Thoracic aorta (tissue), 2 donors: ENCODE data around the gene USH1G. TPM values are rescaled to one million over a fixed set of nuclear protein-coding genes. Genes with fewer than 3 reads are reported as not detected.

Source experiments
- ATAC-seq: fragments of 150-250 bp; one replicate; pipeline ENCODE4 v1.8.0; 2017; ENCODE audit warnings: low read depth; ENCODE audit not compliant: insufficient number of reproducible peaks, low FRiP score
- DNase-seq: peaks from one replicate; pipeline ENCODE4 v3.0.0-alpha.2; 2020; ENCODE audit warnings: low spot score
- H3K27ac ChIP-seq, 2 donors: fragments of 200-600 bp; sonication (generic); 1 replicate in 1 of 2; 2 replicates in 1 of 2; pipeline ENCODE4 v1.5.1; 2016; ENCODE audit warnings: mild to moderate bottlenecking in 2 of 2, moderate library complexity in 2 of 2
- H3K27me3 ChIP-seq: fragments of 200-600 bp; sonication (generic); replicated peaks from 2 replicates; pipeline ENCODE4 v1.6.0; 2016; ENCODE audit warnings: mild to moderate bottlenecking; ENCODE audit not compliant: insufficient read depth
- H3K36me3 ChIP-seq: fragments of 200-600 bp; sonication (generic); one replicate; pipeline ENCODE4 v1.5.1; 2016
- H3K4me1 ChIP-seq, 2 donors: fragments of 200-600 bp; sonication (generic); 1 replicate in 1 of 2; 2 replicates in 1 of 2; pipeline versions ENCODE4 v1.5.1 to v1.6.0; 2016; ENCODE audit warnings: low read depth in 2 of 2, mild to moderate bottlenecking in 1 of 2; ENCODE audit not compliant: control insufficient read depth in 1 of 2
- H3K4me3 ChIP-seq: fragments of 200-600 bp; sonication (generic); 2 replicates; pipeline ENCODE4 v1.5.1; 2016; ENCODE audit warnings: mild to moderate bottlenecking
- H3K9me3 ChIP-seq: fragments of 200-600 bp; sonication (generic); 2 replicates; pipeline ENCODE4 v1.5.1; 2016
- total RNA-seq, 2 donors: library from RNA; depleted of rRNA; stranded (reverse); fragments of >200 nt; gene quantifications; one replicate each; pipeline versions ENCODE4 v1.1.0 to v1.2.3, GENCODE V29; 2016
- TF ChIP-seq, protein P1 (sequence below): fragments of 200-600 bp; sonication (generic); IDR thresholded peaks from one replicate; pipeline ENCODE4 v1.5.1; 2019; ENCODE audit warnings: antibody characterized with exemption

The USH1G gene
- total RNA-seq: not detected

DNA sequence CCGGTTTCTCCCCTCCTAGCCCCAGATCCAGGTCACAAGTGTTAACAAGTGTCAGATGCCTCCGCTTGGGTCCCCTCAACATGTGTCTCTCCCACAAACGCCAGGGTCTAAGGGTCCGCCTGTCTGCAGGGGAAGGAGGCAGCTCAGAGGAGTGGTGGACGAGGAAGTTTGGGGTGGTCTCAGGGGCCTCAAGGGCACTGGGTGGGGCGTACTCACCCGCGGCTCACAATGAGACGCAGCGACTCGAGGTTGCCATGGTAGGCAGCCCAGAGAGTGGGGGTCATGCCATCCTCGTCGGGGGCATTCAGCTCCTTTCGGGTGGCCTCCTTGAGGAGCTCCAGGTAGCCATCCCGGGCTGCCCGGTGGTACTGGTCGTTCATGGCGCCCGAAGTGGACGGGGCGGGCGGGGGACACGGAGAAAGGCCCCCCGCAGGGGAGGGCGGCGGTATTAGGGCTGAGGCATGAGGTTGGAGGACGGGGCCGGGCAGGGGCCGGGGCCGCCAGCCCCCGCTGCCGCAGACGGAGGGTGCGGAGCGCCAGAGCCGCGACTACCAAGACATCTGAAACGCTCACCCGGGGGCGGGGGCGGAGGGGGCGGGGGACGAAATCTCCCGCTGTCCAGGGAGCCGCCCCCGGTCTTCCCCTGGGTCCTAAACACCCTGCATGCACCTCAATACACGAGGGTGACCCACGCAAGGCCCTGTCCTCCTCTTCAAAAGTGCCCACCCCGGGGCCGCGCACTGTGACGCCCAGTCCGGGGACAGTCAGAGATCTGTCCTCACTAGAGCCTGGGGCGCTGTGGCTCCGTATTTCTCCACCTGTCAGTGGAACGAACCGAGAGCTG lies at the start of gene USH1G:
Gene USH1G (minus strand): TSS at position 562 of the 844 bp plus-strand sequence. CDS start 182 bp downstream, at position 380.
- H3K27ac ChIP-seq: no peak within 1 kb of the TSS
- TF ChIP-seq, protein P1, sequence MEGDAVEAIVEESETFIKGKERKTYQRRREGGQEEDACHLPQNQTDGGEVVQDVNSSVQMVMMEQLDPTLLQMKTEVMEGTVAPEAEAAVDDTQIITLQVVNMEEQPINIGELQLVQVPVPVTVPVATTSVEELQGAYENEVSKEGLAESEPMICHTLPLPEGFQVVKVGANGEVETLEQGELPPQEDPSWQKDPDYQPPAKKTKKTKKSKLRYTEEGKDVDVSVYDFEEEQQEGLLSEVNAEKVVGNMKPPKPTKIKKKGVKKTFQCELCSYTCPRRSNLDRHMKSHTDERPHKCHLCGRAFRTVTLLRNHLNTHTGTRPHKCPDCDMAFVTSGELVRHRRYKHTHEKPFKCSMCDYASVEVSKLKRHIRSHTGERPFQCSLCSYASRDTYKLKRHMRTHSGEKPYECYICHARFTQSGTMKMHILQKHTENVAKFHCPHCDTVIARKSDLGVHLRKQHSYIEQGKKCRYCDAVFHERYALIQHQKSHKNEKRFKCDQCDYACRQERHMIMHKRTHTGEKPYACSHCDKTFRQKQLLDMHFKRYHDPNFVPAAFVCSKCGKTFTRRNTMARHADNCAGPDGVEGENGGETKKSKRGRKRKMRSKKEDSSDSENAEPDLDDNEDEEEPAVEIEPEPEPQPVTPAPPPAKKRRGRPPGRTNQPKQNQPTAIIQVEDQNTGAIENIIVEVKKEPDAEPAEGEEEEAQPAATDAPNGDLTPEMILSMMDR: no peak
- DNase-seq (no peak), ATAC-seq (no peak)
- H3K4me1 ChIP-seq: peaks cover 18 to 19% of the 10 kb centered on the region in 2 donors
- H3K9me3 ChIP-seq: no peaks in the 10 kb centered on the region
- H3K27me3 ChIP-seq: peaks cover 4% of the 10 kb centered on the region
- H3K36me3 ChIP-seq: no peaks in the 10 kb centered on the region
- H3K4me3 ChIP-seq: peak within 1 kb of the TSS; percentile 62

DNA sequence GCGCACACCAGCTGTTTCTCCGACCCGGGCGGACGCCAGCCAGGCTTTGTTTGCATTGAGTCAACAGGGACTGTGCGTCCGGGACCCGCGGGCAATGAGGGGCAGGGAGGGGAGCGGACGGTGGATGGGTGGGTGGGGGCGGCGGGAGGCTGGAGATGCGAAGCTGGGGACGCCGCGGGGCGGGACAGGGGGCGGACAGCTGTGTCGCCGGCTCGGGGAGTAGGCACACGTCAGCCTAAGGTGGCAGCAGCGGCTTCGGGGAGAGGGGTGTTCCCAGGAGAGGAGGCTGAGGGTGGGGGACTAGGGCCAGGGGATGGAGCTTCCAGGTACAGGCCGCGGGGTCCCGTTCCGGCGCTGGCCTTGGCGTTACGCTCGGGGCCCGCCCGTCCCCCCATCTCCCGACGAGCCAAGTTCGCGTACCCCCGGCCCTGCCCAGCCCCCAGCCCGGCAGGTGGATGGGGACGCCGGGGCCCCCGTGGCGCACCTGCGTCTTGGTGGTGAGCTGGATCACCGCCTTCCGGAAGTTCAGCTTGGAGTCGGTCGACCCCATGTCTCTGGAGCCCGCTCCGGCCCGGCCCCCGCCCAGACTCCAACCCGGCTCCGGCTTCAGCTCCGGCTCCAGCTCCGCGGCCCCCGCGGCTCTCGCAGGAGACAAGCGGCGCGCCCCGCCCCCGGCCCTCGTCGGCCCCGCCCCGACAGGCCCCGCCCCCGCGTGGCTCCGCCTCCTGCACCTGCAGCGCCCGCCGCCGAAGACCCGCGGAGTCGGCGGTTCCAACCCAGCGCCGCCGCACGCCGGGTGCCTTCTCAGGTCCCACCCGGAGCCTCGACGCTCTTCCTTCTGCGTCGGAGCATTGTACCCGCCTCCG lies 49.3 kb upstream of the USH1G start, which contains the start of gene HID1:
Gene HID1 (minus strand): TSS at position 653 of the 866 bp plus-strand sequence. CDS start 103 bp downstream, at position 550.
- DNase-seq: no peak
- no peak for ATAC-seq
- TF ChIP-seq, protein P1: no peak
- Histone ChIP-seq H3K27ac (no peak within 1 kb of the TSS), H3K4me3 (peak within 1 kb of the TSS; percentile 78), H3K4me1 (peaks cover 0 to 10% of the 10 kb centered on the region in 2 donors), H3K9me3 (no peaks in the 10 kb centered on the region), H3K36me3 (no peaks in the 10 kb centered on the region), H3K27me3 (no peaks in the 10 kb centered on the region)

GRCh38 chr17:74971842-74972106 lies 48.7 kb upstream of the USH1G start:
- TF ChIP-seq, protein P1: no peak
- H3K36me3 ChIP-seq: no peaks in the 10 kb centered on the region
- no peaks in the 10 kb centered on the region for H3K9me3 ChIP-seq
- H3K27ac ChIP-seq: no peak overlapping the region
- no peaks in the 10 kb centered on the region for H3K27me3 ChIP-seq
- no peak for ATAC-seq
- no peak for DNase-seq
- H3K4me3 ChIP-seq: peak overlapping the region; percentile 78
- H3K4me1 ChIP-seq: peaks cover 0 to 10% of the 10 kb centered on the region in 2 donors

- peak overlapping the region; percentile 78 for H3K4me3 ChIP-seq
- H3K27ac ChIP-seq: no peak overlapping the region
- no peak for ATAC-seq
Observed at GRCh38 chr17:74971069-74971841, 48.2 kb upstream of the USH1G start.

More at GRCh38 chr17:74971069-74971841, 48.2 kb upstream of the USH1G start:
- no peak for DNase-seq
- TF ChIP-seq, protein P1: no peak
- H3K27me3 ChIP-seq: no peaks in the 10 kb centered on the region
- H3K36me3 ChIP-seq: no peaks in the 10 kb centered on the region
- no peaks in the 10 kb centered on the region for H3K9me3 ChIP-seq
- H3K4me1 ChIP-seq: peaks cover 0 to 10% of the 10 kb centered on the region in 2 donors
